Breast epithelium (tissue), 3 donors: ENCODE measurements around the gene MAML3.

Experiments used
- POLR2A ChIP-seq: fragments of 450-650 bp; IDR thresholded peaks from one replicate; pipeline ENCODE4 v1.6.1; 2016; ENCODE audit warnings: antibody characterized with exemption, mild to moderate bottlenecking, moderate library complexity
- TF ChIP-seq, protein P1 (sequence below), 3 donors: fragments of 450-650 bp; IDR thresholded peaks; one replicate each; pipeline ENCODE4 v1.5.1; 2016 to 2017; ENCODE audit warnings: antibody characterized with exemption in 3 of 3, mild to moderate bottlenecking in 3 of 3, moderate library complexity in 3 of 3

DNA sequence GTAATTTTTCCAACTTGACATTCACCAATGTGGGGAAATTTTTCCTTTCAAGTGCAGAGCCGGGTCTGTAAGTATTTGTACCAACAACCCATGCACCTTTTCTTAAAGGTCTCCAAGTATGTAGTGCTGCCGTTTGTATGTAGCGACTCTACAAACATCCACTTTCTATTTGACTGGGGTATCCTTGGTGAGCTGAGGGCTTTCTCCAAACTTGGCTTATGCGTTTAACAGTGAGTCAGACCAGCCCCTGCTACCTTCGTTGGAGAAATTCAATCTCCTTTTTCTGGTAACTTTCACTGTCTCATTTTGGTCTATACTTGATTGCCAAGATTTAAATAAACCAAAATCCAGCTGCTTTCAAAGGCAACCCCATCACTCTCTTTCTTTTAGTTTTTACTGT, 453.4 kb downstream of the MAML3 start:
- TF ChIP-seq, protein P1, sequence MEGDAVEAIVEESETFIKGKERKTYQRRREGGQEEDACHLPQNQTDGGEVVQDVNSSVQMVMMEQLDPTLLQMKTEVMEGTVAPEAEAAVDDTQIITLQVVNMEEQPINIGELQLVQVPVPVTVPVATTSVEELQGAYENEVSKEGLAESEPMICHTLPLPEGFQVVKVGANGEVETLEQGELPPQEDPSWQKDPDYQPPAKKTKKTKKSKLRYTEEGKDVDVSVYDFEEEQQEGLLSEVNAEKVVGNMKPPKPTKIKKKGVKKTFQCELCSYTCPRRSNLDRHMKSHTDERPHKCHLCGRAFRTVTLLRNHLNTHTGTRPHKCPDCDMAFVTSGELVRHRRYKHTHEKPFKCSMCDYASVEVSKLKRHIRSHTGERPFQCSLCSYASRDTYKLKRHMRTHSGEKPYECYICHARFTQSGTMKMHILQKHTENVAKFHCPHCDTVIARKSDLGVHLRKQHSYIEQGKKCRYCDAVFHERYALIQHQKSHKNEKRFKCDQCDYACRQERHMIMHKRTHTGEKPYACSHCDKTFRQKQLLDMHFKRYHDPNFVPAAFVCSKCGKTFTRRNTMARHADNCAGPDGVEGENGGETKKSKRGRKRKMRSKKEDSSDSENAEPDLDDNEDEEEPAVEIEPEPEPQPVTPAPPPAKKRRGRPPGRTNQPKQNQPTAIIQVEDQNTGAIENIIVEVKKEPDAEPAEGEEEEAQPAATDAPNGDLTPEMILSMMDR (IDR thresholded peaks at IDR 0.05), result no peak
- TF ChIP-seq POLR2A, result no peak
